ENCODE measurements around the gene TMEM238.

DNA sequence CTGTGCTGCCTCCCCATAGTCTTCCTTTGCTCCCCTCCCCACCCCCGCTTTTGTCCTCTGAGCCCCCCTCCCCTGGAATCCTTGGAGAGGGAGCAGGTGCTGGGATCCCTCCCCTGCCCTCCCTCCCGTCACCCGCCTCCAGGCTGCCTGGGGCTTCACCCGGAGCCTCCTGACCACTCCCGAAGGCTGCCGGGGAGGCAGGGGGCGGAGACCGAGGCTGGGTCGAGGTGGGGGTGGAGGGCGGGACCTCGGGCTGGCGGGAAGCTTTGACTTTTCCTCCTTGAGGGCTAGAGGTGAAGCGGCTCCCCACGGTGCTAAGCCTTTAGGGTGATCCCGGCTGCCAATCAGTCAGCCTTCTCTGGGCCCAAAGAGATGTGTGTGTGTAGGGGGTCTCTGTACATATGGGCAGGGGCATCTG is 42.9 kb downstream of the TMEM238 start:
- TF ChIP-seq, protein P1, sequence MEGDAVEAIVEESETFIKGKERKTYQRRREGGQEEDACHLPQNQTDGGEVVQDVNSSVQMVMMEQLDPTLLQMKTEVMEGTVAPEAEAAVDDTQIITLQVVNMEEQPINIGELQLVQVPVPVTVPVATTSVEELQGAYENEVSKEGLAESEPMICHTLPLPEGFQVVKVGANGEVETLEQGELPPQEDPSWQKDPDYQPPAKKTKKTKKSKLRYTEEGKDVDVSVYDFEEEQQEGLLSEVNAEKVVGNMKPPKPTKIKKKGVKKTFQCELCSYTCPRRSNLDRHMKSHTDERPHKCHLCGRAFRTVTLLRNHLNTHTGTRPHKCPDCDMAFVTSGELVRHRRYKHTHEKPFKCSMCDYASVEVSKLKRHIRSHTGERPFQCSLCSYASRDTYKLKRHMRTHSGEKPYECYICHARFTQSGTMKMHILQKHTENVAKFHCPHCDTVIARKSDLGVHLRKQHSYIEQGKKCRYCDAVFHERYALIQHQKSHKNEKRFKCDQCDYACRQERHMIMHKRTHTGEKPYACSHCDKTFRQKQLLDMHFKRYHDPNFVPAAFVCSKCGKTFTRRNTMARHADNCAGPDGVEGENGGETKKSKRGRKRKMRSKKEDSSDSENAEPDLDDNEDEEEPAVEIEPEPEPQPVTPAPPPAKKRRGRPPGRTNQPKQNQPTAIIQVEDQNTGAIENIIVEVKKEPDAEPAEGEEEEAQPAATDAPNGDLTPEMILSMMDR (IDR thresholded peaks at IDR 0.05; ENCODE audit: insufficient read depth, low read length, poor library complexity, severe bottlenecking): no peak
- TF ChIP-seq EZH2phosphoT487 (conservative IDR thresholded peaks at IDR 0.05; ENCODE audit: low read length): no peak

All from SU-DHL-6 (cell line).